NCI-H1417 (cell line): ENCODE data around the gene CUL7.
"Not testable (repeated sequence)": the region's sequence is repeated elsewhere in the genome, so short reads cannot be mapped to it uniquely, and the experiment has no call there.

ENCODE experiments used
- DNase-seq, 3 experiments: peaks; one replicate each; lab custom pipeline; 2025; lab: John Stamatoyannopoulos, UW

Gene CUL7

GRCh38 chr6:43045371-43045930 is 8.2 kb downstream of the CUL7 start:
- no peak for DNase-seq

GRCh38 chr6:43043310-43043709 is 10.3 kb downstream of the CUL7 start:
- no peak for DNase-seq

GRCh38 chr6:43041475-43041874 is 12.2 kb downstream of the CUL7 start:
- DNase-seq, result not testable (repeated sequence)

GRCh38 chr6:43040542-43041257 is 13.0 kb downstream of the CUL7 start:
- DNase-seq, result no peak

- DNase-seq, result no peak
Observed at GRCh38 chr6:43038727-43039126, 14.9 kb downstream of the CUL7 start.

- DNase-seq, result no peak
Observed at GRCh38 chr6:43037706-43038105, 15.9 kb downstream of the CUL7 start.

- no peak for DNase-seq
Observed at GRCh38 chr6:43037197-43037596, 16.5 kb downstream of the CUL7 start.

- no peak for DNase-seq
Observed at GRCh38 chr6:43036712-43037111, 16.9 kb downstream of the CUL7 start.

DNA sequence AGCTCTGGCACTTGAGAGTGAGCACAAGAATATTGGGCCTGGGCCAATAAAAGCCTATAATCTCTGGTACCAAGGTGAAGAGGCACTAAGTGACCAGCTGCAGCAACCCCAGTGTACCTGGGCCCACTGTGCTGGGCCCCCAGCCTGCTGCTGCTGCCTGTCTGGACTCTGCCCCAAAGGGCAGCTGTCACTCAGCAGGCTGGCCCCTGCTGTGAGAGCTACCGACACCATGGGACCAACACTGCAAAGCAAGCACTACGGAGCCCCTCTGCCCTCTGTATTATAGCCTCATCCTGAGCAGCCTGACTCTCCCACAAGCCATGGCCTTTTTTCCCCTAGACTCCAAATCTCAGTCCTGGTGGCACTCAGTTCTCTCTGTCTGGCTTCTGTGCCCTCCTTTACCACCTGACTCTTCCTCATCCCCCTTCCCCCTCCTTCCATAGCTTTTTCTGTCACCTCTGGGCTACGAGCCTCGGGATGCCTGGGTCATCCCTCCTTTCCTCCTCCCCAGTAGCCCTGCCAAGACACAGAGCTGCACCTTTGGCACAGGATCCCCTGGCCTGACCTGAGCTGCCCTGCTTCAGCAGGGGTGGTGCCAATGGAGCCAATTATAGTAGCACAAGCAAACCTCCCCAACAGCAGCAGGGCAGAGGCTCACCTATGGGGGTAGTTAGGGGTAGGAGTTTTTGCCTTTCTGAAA is 18.0 kb downstream of the CUL7 start:
- no peak for DNase-seq

DNA sequence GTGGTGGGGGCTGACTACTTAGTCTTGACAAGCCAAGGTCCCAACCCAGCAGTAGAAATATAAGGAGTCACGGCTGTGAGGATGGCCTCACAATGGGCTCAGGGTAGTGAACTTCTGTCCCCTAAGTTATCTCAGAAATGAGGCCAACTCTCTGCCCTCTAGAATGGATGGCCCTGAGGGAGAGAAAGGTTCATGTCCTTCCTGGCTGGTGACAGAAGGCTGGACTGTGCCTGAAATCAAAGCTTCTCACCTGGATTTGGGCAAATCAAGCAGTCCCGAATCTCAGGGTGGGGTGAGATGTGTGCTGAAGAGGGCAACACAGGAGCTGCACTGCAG is 19.5 kb downstream of the CUL7 start:
- no peak for DNase-seq

GRCh38 chr6:43033496-43034189 is 20.0 kb downstream of the CUL7 start:
- no peak for DNase-seq

DNA sequence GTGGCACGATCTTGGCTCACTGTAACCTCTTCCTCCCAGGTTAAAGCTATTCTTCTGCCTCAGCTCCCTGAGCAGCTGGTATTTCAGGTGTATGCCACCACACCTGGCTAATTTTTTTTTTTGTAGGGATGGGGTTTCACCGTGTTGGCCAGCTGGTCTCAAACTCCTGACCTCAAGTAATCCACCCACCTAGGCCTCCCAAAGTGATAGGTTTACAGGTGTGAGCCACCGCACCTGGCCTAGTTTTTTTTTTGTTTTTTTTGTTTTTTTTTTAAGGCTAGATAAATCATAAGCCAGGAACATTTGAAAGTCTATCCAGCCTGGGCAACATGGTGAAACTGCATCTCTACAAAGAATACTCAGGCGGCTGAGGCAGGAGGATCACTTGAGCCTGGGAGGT is 21.3 kb downstream of the CUL7 start:
- DNase-seq, result no peak

DNA sequence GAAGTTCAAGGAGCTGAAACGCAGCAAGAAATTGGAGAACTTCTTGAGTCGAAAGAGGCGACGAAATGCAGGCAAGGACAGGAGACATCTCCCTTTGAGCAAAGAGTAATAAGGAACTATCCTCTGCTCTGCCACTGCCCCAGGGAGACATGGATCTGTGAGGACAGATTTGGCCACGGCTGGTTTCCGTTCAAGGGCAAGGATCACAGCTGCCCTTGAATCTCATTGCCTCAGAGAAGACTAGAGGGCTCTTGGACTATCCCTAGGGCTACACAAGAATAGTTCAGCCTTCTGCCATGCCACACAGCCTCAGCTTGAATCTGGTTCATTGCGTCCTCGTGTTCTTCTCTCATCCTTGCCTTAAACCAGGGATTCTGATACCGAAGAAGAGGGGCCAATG is 24.5 kb downstream of the CUL7 start:
- DNase-seq, result no peak

GRCh38 chr6:43026365-43026764 is 27.3 kb downstream of the CUL7 start:
- no peak for DNase-seq

DNA sequence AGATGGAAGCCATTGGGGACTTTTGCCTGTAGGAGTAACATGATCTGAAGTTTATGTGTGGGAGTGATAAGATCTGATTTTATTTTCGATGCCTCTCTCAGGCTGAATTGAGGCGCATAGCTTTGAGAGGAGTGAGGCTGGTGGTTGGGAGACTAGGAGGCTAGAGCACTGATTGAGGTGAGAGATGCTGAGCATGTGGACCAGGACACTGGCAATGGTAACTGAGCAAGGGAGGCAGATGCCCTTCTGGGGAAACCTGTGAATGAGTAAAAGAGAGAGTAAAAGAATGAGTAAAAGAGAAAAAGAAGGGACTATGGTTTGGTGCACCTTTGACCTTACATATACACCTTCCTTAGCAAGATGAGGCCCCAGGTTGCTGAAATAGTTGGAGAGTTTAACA is 29.2 kb downstream of the CUL7 start:
- no peak for DNase-seq

GRCh38 chr6:43021270-43022047 is 32.2 kb downstream of the CUL7 start, which contains the start of gene RRP36:
RRP36 (plus strand) TSS chr6:43021623; CDS start chr6:43021655, 32 bp downstream.
- DNase-seq, result peak; percentile 70 to 76 (median 71)

GRCh38 chr6:43020847-43021246 is 32.8 kb downstream of the CUL7 start:
- DNase-seq, result peak in 1 of 3 experiments; percentile 56

DNA sequence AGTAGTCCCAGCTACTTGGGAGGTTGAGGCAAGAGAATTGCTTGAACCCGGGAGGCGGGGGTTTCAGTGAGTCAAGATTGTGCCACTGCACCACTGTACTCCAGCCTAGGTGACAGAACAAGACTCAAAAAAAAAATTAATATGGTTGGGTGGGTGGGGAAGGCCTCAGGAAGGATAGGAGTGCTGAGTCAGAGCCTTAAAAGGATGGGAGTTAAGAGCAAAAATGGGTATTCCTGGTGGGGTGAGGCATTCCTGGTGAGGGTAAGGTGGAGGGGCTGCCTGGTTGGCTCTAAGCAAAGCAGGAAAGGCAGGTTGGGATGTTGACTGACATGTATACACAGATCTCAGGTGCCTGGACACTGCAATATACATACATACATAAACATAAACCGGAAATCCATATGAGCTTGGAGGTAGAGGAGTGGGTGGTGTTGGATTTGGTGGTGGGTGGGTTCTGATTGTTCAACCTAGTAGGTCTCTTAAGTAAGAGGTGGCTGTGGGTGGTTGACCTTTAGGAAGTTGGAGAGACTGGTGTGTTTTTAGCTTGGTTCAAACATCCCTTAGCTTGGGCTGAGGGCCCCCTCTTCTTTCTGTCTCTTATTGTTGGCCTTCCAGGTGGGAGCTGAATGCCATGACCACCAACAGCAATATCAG is 33.5 kb downstream of the CUL7 start:
- DNase-seq, result no peak

DNA sequence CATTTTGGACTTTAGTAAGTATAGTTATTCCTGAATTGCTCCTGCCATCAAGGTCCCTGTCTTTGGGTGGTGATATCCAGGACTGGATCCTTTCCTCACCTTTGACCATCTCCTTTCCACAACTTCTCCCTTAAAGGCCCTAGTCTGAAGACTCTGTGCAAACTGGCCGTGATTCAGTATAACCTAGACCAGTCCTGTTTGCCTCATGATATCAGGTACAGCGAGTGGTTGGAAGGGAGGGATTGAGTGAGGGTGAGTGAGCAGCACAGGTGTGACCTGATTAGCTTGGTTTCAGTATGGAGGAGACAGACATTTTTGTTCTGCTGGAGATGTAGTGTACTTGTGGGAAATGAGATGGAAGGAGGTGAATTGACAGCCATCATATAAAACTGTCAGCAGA is 34.5 kb downstream of the CUL7 start:
- DNase-seq, result no peak

GRCh38 chr6:43016943-43017334 is 36.7 kb downstream of the CUL7 start:
- DNase-seq, result no peak

- no peak for DNase-seq
Observed at GRCh38 chr6:43016176-43016942, 37.3 kb downstream of the CUL7 start.
